ENCODE measurements around the gene VEZF1. TPM values are rescaled to one million over a fixed set of nuclear protein-coding genes. Genes with fewer than 3 reads are reported as not detected.
A peak's percentile ranks its signal among the peaks of the same experiment; 100 is the strongest.

VEZF1 gene, protein sequence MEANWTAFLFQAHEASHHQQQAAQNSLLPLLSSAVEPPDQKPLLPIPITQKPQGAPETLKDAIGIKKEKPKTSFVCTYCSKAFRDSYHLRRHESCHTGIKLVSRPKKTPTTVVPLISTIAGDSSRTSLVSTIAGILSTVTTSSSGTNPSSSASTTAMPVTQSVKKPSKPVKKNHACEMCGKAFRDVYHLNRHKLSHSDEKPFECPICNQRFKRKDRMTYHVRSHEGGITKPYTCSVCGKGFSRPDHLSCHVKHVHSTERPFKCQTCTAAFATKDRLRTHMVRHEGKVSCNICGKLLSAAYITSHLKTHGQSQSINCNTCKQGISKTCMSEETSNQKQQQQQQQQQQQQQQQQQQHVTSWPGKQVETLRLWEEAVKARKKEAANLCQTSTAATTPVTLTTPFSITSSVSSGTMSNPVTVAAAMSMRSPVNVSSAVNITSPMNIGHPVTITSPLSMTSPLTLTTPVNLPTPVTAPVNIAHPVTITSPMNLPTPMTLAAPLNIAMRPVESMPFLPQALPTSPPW
- 10 to 100 TPM; 50.3 to 59.3 TPM for total RNA-seq
- polyA plus RNA-seq (2013, experiment 1 of 2) = 143 TPM
- polyA plus RNA-seq (2013, experiment 2 of 2) = 140 TPM
- long read RNA-seq, experiment 1, transcript VEZF1-202 (6 exons, 2,321 nt) = major isoform, 9 of 32 reads
- long read RNA-seq, experiment 1, partial matches to known transcripts = 1 of 32 reads
- long read RNA-seq, experiment 1, other reads (novel, unspliced or antisense) = 21 of 32 reads
- long read RNA-seq, experiment 2, transcript VEZF1-202 (6 exons, 2,321 nt) = major isoform, 63 of 89 reads
- long read RNA-seq, experiment 2, partial matches to known transcripts = 9 of 89 reads
- long read RNA-seq, experiment 2, other reads (novel, unspliced or antisense) = 17 of 89 reads
- long read RNA-seq, experiment 3, transcript VEZF1-202 (6 exons, 2,321 nt) = major isoform, 48 of 79 reads
- long read RNA-seq, experiment 3, partial matches to known transcripts = 3 of 79 reads
- long read RNA-seq, experiment 3, other reads (novel, unspliced or antisense) = 28 of 79 reads
- long read RNA-seq, experiment 4, partial matches to known transcripts = 2 of 5 reads
- long read RNA-seq, experiment 4, other reads (novel, unspliced or antisense) = 3 of 5 reads

- H3K4me1 ChIP-seq (ENCODE audit: control insufficient read depth, insufficient read depth, low read length) = peaks cover 20% of the 10 kb centered on the region
- peak within 1 kb of the TSS; percentile 91 for H3K4me3 Mint-ChIP-seq
- DNase-seq = peak; percentile 94
- peak within 1 kb of the TSS; percentile 97 for H3K4me3 ChIP-seq (ENCODE audit: low read length)
- H3K27ac Mint-ChIP-seq = peak within 1 kb of the TSS; percentile 95
- peaks cover 68% of the 10 kb centered on the region for H3K4me1 Mint-ChIP-seq
- TF ChIP-seq, protein P1, sequence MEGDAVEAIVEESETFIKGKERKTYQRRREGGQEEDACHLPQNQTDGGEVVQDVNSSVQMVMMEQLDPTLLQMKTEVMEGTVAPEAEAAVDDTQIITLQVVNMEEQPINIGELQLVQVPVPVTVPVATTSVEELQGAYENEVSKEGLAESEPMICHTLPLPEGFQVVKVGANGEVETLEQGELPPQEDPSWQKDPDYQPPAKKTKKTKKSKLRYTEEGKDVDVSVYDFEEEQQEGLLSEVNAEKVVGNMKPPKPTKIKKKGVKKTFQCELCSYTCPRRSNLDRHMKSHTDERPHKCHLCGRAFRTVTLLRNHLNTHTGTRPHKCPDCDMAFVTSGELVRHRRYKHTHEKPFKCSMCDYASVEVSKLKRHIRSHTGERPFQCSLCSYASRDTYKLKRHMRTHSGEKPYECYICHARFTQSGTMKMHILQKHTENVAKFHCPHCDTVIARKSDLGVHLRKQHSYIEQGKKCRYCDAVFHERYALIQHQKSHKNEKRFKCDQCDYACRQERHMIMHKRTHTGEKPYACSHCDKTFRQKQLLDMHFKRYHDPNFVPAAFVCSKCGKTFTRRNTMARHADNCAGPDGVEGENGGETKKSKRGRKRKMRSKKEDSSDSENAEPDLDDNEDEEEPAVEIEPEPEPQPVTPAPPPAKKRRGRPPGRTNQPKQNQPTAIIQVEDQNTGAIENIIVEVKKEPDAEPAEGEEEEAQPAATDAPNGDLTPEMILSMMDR (conservative IDR thresholded peaks at IDR 0.05) = no peak
- H3K9me3 ChIP-seq (ENCODE audit: control insufficient read depth, low read length) = no peaks in the 10 kb centered on the region
- no peaks in the 10 kb centered on the region for H3K27me3 Mint-ChIP-seq (ENCODE audit: insufficient read depth)
- 0% methylated on average over 4 to 56 of the region's 74 CpGs for WGBS, 2 experiments (ENCODE audit: insufficient coverage in 1 of 2, insufficient read length in 1 of 2)
- H3K9me3 Mint-ChIP-seq = no peaks in the 10 kb centered on the region
- peaks cover 15% of the 10 kb centered on the region for H3K36me3 Mint-ChIP-seq (ENCODE audit: low read depth)
- H3K9ac ChIP-seq (ENCODE audit: extremely low read depth, low read length, poor library complexity, severe bottlenecking) = peak within 1 kb of the TSS; percentile 84
- H3K36me3 ChIP-seq (ENCODE audit: control insufficient read depth, insufficient read depth, low read length) = peaks cover 19% of the 10 kb centered on the region
- peak within 1 kb of the TSS; percentile 95 for H3K27ac ChIP-seq (ENCODE audit: low read depth, low read length)
- H3K27me3 ChIP-seq (ENCODE audit: control insufficient read depth, insufficient read depth, low read length, poor library complexity, severe bottlenecking) = no peaks in the 10 kb centered on the region
Observed at GRCh38 chr17:57987581-57988300, at the start of gene VEZF1. Gene VEZF1 (minus strand): TSS chr17:57988254. CDS start chr17:57988111, 143 bp downstream.

GRCh38 chr17:58032691-58033415 is 44.8 kb upstream of the VEZF1 start:
- Mint-ChIP-seq H3K9me3 (peaks cover 13% of the 10 kb centered on the region), H3K36me3 (ENCODE audit: low read depth) (no peaks in the 10 kb centered on the region), H3K27ac (no peak overlapping the region), H3K27me3 (ENCODE audit: insufficient read depth) (peaks cover 2% of the 10 kb centered on the region), H3K4me1 (peaks cover 11% of the 10 kb centered on the region), H3K4me3 (no peak overlapping the region)
- Histone ChIP-seq H3K36me3 (ENCODE audit: control insufficient read depth, insufficient read depth, low read length) (no peaks in the 10 kb centered on the region), H3K4me3 (ENCODE audit: low read length) (no peak overlapping the region), H3K4me1 (ENCODE audit: control insufficient read depth, insufficient read depth, low read length) (peaks cover 7% of the 10 kb centered on the region), H3K9me3 (ENCODE audit: control insufficient read depth, low read length) (peaks cover 3% of the 10 kb centered on the region), H3K27ac (ENCODE audit: low read depth, low read length) (peak overlapping the region; percentile 54), H3K9ac (ENCODE audit: extremely low read depth, low read length, poor library complexity, severe bottlenecking) (no peak overlapping the region), H3K27me3 (ENCODE audit: control insufficient read depth, insufficient read depth, low read length, poor library complexity, severe bottlenecking) (no peaks in the 10 kb centered on the region)
- 52 to 61% methylated on average over 5 to 6 of the region's 6 CpGs for WGBS, 2 experiments (ENCODE audit: insufficient coverage in 1 of 2, insufficient read length in 1 of 2)
- TF ChIP-seq, protein P1 (conservative IDR thresholded peaks at IDR 0.05) = no peak
- peak; percentile 67 for DNase-seq

Data from endodermal cell (in vitro differentiated cells).